Measurements from ENCODE around the gene TSEN2. TPM values are rescaled to one million over a fixed set of nuclear protein-coding genes. Genes with fewer than 3 reads are reported as not detected.

Gene TSEN2
- total and polyA plus RNA-seq, 12 donors, result 11.1 to 27.6 (median 20.5) TPM

DNA sequence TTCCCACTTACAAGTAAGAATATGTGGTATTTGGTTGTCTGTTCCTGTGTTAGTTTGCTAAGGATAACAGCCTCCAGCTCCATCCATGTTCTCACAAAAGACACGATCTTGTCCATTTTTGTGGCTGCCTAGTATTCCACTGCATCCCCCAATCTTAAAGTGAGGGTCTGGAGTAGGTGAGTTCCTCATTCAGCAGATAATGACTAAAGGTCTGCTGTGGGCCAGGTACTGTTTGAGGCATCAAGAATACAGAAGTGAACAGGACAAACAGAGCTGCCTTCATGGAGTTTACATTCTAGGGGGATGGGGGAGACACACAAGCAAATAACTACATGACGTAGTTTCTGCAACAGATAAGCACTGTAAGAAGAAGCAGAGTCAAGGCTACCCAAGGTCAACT lies 36.7 kb downstream of the TSEN2 start:
- no peaks in the 10 kb centered on the region for H3K36me3 ChIP-seq (replicated peaks in 1 of 2)
- H3K4me1 ChIP-seq (replicated peaks in 1 of 2), result no peaks in the 10 kb centered on the region
- H3K9me3 ChIP-seq (replicated peaks in 1 of 3), result no peaks in the 10 kb centered on the region
- WGBS, 4 donors, result 77 to 88% (median 87%) methylated on average over 2 of the region's 2 CpGs
- intact Hi-C loops (cut with DNase I), result no loop called here
- no peak overlapping the region for H3K4me3 ChIP-seq
- DNase-seq, result no peak
- H3K27ac ChIP-seq, result no peak overlapping the region
- TF ChIP-seq, protein P1, sequence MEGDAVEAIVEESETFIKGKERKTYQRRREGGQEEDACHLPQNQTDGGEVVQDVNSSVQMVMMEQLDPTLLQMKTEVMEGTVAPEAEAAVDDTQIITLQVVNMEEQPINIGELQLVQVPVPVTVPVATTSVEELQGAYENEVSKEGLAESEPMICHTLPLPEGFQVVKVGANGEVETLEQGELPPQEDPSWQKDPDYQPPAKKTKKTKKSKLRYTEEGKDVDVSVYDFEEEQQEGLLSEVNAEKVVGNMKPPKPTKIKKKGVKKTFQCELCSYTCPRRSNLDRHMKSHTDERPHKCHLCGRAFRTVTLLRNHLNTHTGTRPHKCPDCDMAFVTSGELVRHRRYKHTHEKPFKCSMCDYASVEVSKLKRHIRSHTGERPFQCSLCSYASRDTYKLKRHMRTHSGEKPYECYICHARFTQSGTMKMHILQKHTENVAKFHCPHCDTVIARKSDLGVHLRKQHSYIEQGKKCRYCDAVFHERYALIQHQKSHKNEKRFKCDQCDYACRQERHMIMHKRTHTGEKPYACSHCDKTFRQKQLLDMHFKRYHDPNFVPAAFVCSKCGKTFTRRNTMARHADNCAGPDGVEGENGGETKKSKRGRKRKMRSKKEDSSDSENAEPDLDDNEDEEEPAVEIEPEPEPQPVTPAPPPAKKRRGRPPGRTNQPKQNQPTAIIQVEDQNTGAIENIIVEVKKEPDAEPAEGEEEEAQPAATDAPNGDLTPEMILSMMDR (IDR thresholded peaks at IDR 0.05), result no peak
- no peak for TF ChIP-seq POLR2A (IDR thresholded peaks at IDR 0.05)
- no peaks in the 10 kb centered on the region for H3K27me3 ChIP-seq

DNA sequence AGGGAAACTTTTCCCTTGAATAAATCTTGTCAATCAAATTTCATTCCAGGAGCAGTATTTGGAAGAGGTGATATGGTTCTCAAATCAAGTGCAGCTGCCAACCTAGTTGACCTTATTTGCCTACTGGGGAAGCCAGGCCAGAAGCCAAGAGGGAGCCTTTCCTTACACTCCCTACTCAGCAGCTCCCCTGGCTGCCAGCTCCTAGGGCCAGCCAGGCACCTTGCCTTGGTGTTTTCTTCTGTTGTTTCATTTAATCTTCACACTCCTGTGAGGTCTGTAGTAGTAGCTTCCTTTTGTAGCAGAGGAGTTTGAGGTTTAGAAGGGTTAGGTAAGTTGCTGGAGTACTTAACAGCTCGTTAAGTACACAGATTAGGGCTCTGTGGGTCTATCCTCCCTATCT lies 38.4 kb downstream of the TSEN2 start:
- no peaks in the 10 kb centered on the region for H3K27me3 ChIP-seq
- intact Hi-C loops (cut with DNase I), result no loop called here
- H3K4me1 ChIP-seq (replicated peaks in 1 of 2), result peaks cover 2 to 6% of the 10 kb centered on the region in 2 donors
- peak; percentile 22 to 76 (median 48) for DNase-seq
- no peak overlapping the region for H3K4me3 ChIP-seq
- H3K27ac ChIP-seq, result peak overlapping the region in 2 of 5 donors; percentile 18 to 49
- 93 to 100% (median 99%) methylated on average over 1 of the region's 1 CpG for WGBS, 4 donors
- H3K9me3 ChIP-seq (replicated peaks in 1 of 3), result no peaks in the 10 kb centered on the region
- TF ChIP-seq, protein P1 (IDR thresholded peaks at IDR 0.05), result peak in 3 of 6 experiments; percentile 7 to 25 (median 14)
- no peak for TF ChIP-seq POLR2A (IDR thresholded peaks at IDR 0.05)
- H3K36me3 ChIP-seq (replicated peaks in 1 of 2), result no peaks in the 10 kb centered on the region

DNA sequence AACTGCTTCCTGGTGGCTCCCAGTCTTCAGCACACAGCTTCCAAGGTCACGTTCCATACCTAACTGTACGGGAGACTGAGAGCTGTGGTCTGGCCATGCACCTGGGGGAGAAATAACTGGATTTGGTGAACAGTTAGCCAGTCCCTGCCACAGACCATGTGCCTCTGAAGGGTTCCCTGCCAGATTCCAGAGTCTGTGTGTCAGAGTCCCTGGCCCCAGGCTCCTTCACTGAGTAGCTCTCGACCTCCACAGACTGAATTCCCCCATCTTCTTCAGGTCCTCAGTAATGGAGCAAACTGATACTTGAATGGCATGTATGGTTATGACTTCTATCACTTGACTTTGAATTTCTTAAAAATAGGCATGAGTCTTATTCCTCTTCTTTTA lies 43.5 kb downstream of the TSEN2 start:
- intact Hi-C loops (cut with DNase I), result no loop called here
- H3K9me3 ChIP-seq (replicated peaks in 1 of 3), result no peaks in the 10 kb centered on the region
- H3K4me1 ChIP-seq (replicated peaks in 1 of 2), result peaks cover 4 to 6% of the 10 kb centered on the region in 2 donors
- H3K4me3 ChIP-seq, result no peak overlapping the region
- no peaks in the 10 kb centered on the region for H3K27me3 ChIP-seq
- peaks cover 0 to 25% of the 10 kb centered on the region in 2 donors for H3K36me3 ChIP-seq (replicated peaks in 1 of 2)
- DNase-seq, result peak in 5 of 7 donors; percentile 12 to 37 (median 26)
- TF ChIP-seq POLR2A (IDR thresholded peaks at IDR 0.05), result no peak
- TF ChIP-seq, protein P1 (IDR thresholded peaks at IDR 0.05), result no peak
- 49 to 61% (median 57%) methylated on average over 3 of the region's 3 CpGs for WGBS, 4 donors
- peak overlapping the region in 2 of 5 donors; percentile 62 to 74 for H3K27ac ChIP-seq

DNA sequence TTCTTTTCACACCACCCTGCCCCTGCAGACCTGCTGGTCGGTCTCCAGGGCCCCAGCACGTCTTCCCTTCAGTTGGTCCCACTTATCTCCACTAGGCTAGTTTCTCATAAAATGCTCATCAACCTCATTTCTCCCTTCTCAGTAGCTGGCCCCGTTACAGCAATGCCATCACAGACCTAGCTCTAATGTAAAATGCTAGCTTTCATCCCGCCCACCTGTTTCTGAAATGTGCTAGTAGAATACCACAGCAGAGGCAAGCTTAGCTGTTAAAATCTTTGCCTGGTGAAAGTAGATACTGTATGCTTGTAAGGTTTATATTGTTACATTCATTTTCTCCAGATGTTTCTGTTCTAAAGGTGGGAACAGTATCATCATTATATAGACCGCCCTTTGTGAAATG lies 47.9 kb downstream of the TSEN2 start:
- TF ChIP-seq, protein P1 (IDR thresholded peaks at IDR 0.05), result no peak
- TF ChIP-seq POLR2A (IDR thresholded peaks at IDR 0.05), result no peak
- no peak for DNase-seq
- WGBS, 4 donors, result 93 to 98% (median 96%) methylated on average over 5 of the region's 5 CpGs
- Histone ChIP-seq H3K4me1 (replicated peaks in 1 of 2) (peaks cover 0 to 4% of the 10 kb centered on the region in 2 donors), H3K27me3 (no peaks in the 10 kb centered on the region), H3K4me3 (no peak overlapping the region), H3K27ac (no peak overlapping the region), H3K36me3 (replicated peaks in 1 of 2) (peaks cover 0 to 31% of the 10 kb centered on the region in 2 donors), H3K9me3 (replicated peaks in 1 of 3) (no peaks in the 10 kb centered on the region)
- intact Hi-C loops (cut with DNase I), result no loop called here
